NB4 (cell line): Measurements from ENCODE around the gene UXS1.

Experiments
- DNase-seq: peaks from one replicate; pipeline ENCODE4 v3.0.0; 2010; ENCODE audit warnings: low read depth
- H3K4me3 ChIP-seq: one replicate; pipeline ENCODE4 v1.5.1; 2011; ENCODE audit warnings: mild to moderate bottlenecking, low read depth, low read length, moderate library complexity
- CTCF ChIP-seq: IDR thresholded peaks from one replicate; pipeline ENCODE4 v1.5.1; 2012; ENCODE audit warnings: low read depth, low read length
- MAX ChIP-seq: IDR thresholded peaks from 2 replicates; pipeline ENCODE4 v1.6.1; 2011; ENCODE audit warnings: low read depth, low read length
- MYC ChIP-seq: IDR thresholded peaks from 2 replicates; pipeline ENCODE4 v1.6.1; 2011; ENCODE audit warnings: low read depth, low read length
- POLR2A ChIP-seq: IDR thresholded peaks from 2 replicates; pipeline ENCODE4 v1.6.1; 2011; ENCODE audit warnings: mild to moderate bottlenecking; ENCODE audit not compliant: insufficient read length; ENCODE audit errors: extremely low read depth

UXS1 gene

GRCh38 chr2:106075048-106075447, 119.1 kb downstream of the UXS1 start:
- TF ChIP-seq CTCF (no peak), POLR2A (no peak), MAX (no peak), MYC (no peak)
- DNase-seq: no peak
- no peak overlapping the region for H3K4me3 ChIP-seq

GRCh38 chr2:106073678-106074406, 120.3 kb downstream of the UXS1 start:
- no peak for TF ChIP-seq CTCF
- no peak for TF ChIP-seq POLR2A
- no peak for TF ChIP-seq MYC
- TF ChIP-seq MAX: 0 out of 2 replicates have a peak, but pooled peaks have one; percentile 15
- H3K4me3 ChIP-seq: no peak overlapping the region
- DNase-seq: peak; percentile 18

- no peak for DNase-seq
- no peak for TF ChIP-seq CTCF
- TF ChIP-seq MAX: no peak
- no peak for TF ChIP-seq MYC
- TF ChIP-seq POLR2A: no peak
- no peak overlapping the region for H3K4me3 ChIP-seq
These were observed 123.9 kb downstream of the UXS1 start for GRCh38 chr2:106070181-106070580.

- no peak overlapping the region for H3K4me3 ChIP-seq
- no peak for TF ChIP-seq MYC
- TF ChIP-seq CTCF: no peak
- TF ChIP-seq POLR2A: no peak
- no peak for TF ChIP-seq MAX
- peak; percentile 56 for DNase-seq
These were observed 125.7 kb downstream of the UXS1 start for GRCh38 chr2:106068451-106068850.

- no peak for DNase-seq
- no peak overlapping the region for H3K4me3 ChIP-seq
- TF ChIP-seq CTCF (no peak), POLR2A (no peak), MAX (no peak), MYC (no peak)
These were observed 127.9 kb downstream of the UXS1 start for GRCh38 chr2:106065983-106066820.
